Endothelial cell of umbilical vein (primary cell): Measurements from ENCODE around the gene DST. TPM values are rescaled to one million over a fixed set of nuclear protein-coding genes. Genes with fewer than 3 reads are reported as not detected.

Source experiments
- Bru-seq: library from RNA; stranded (reverse); fragments of 400-500 nt; gene quantifications from one replicate; lab custom pipeline; 2021; lab: Mats Ljungman, UMichigan
- BruChase-seq, 2 experiments: library from RNA; stranded (reverse); fragments of 400-500 nt; gene quantifications; one replicate each; lab custom pipeline; 2021; lab: Mats Ljungman, UMichigan
- BruUV-seq: library from RNA; stranded (reverse); fragments of 400-500 nt; replicated peaks from 2 replicates; lab custom pipeline; 2021; lab: Mats Ljungman, UMichigan
- CTCF ChIA-PET: fragments of 300-600, 350-600 bp; sonication (Branson Sonifier 250); formaldehyde crosslinking; loops from one replicate; lab custom pipeline; 2021; ENCODE audit warnings: antibody characterized with exemption, inconsistent platforms; lab: Charles Lee
- POLR2A ChIA-PET: fragments of 300-600, 350-600 bp; sonication (Branson Sonifier 250); formaldehyde crosslinking; loops from one replicate; lab custom pipeline; 2021; ENCODE audit warnings: antibody characterized with exemption, inconsistent platforms; lab: Charles Lee
- DNase-seq: peaks from one replicate; pipeline ENCODE4 v3.0.0-alpha.2; 2011; ENCODE audit warnings: low read depth, low spot score
- FAIRE-seq: peaks from 2 replicates; lab custom pipeline; 2011; peaks lifted over from hg19 to GRCh38; lab: Jason Lieb, UNC
- H2AFZ ChIP-seq: 2 replicates; pipeline ENCODE4 v1.6.0; 2012; ENCODE audit warnings: low read depth, low read length, control low read depth, inconsistent platforms
- H3K27ac ChIP-seq: 2 replicates; pipeline ENCODE4 v1.5.1; 2011; ENCODE audit warnings: low read depth, mild to moderate bottlenecking, control low read depth, low read length, moderate library complexity; ENCODE audit not compliant: insufficient read depth
- H3K27me3 ChIP-seq, 2 experiments: 2 replicates each; pipeline versions ENCODE4 v1.6.0 to v1.6.1; 2011; ENCODE audit warnings: low read length in 2 of 2, mixed read lengths in 1 of 2; ENCODE audit not compliant: control insufficient read depth in 2 of 2, insufficient read depth in 2 of 2
- H3K36me3 ChIP-seq, 2 experiments: 2 replicates in 1 of 2; 3 replicates in 1 of 2; pipeline ENCODE4 v1.5.1; 2011; ENCODE audit warnings: low read length in 2 of 2, mild to moderate bottlenecking in 1 of 2, moderate library complexity in 1 of 2; ENCODE audit not compliant: control insufficient read depth in 2 of 2, insufficient read depth in 2 of 2; ENCODE audit errors: extremely low read depth in 1 of 2
- H3K4me1 ChIP-seq: 3 replicates; pipeline ENCODE4 v1.5.1; 2011; ENCODE audit warnings: mild to moderate bottlenecking, low read length; ENCODE audit not compliant: control insufficient read depth, insufficient read depth; ENCODE audit errors: extremely low read depth
- H3K4me2 ChIP-seq: 2 replicates; pipeline ENCODE4 v1.6.1; 2011; ENCODE audit warnings: low read length, control low read depth, mixed read lengths; ENCODE audit not compliant: insufficient read depth
- H3K4me3 ChIP-seq, 3 experiments: fragments of 200-600 bp in 1 of 3; sonication (generic), shearing (Covaris generic) in 1 of 3; replicated peaks in 1 of 3; 2 replicates each; pipeline ENCODE4 v1.5.1; 2011 to 2016; ENCODE audit warnings: control low read depth in 3 of 3, low read length in 3 of 3, mild to moderate bottlenecking in 2 of 3, inconsistent platforms in 1 of 3, low read depth in 1 of 3, moderate library complexity in 1 of 3; ENCODE audit not compliant: insufficient read depth in 1 of 3
- H3K79me2 ChIP-seq: 2 replicates; pipeline ENCODE4 v1.6.0; 2012; ENCODE audit warnings: low read length, inconsistent platforms; ENCODE audit not compliant: control insufficient read depth, insufficient read depth
- H3K9ac ChIP-seq: replicated peaks from 2 replicates; pipeline ENCODE3; 2011; ENCODE audit warnings: low read length, control low read depth; ENCODE audit not compliant: insufficient read depth; ENCODE audit errors: extremely low read depth
- H3K9me1 ChIP-seq: replicated peaks from 3 replicates; pipeline ENCODE4 v1.6.0; 2011; ENCODE audit warnings: mild to moderate bottlenecking, low read length; ENCODE audit not compliant: control insufficient read depth, insufficient read depth; ENCODE audit errors: extremely low read depth
- H3K9me3 ChIP-seq: replicated peaks from 2 replicates; pipeline ENCODE4 v1.5.1; 2012; ENCODE audit warnings: low read length, inconsistent platforms; ENCODE audit not compliant: control insufficient read depth, insufficient read depth
- H4K20me1 ChIP-seq: replicated peaks from 2 replicates; pipeline ENCODE3; 2011; ENCODE audit warnings: mild to moderate bottlenecking, low read length; ENCODE audit not compliant: control insufficient read depth, insufficient read depth; ENCODE audit errors: extremely low read depth
- CTCF ChIP-seq, 2 donors: IDR thresholded peaks; 1 replicate in 1 of 2; 2 replicates in 1 of 2; pipeline ENCODE4 v1.5.1; 2011; ENCODE audit warnings: low read length in 2 of 2, mild to moderate bottlenecking in 2 of 2, moderate library complexity in 2 of 2, control low read depth in 1 of 2, inconsistent platforms in 1 of 2, low read depth in 1 of 2; ENCODE audit not compliant: insufficient read depth in 1 of 2; ENCODE audit errors: extremely low read depth in 1 of 2
- EZH2 ChIP-seq: IDR thresholded peaks from 2 replicates; pipeline ENCODE4 v1.6.1; 2012; ENCODE audit warnings: borderline replicate concordance, low read depth, mild to moderate bottlenecking, moderate library complexity, low read length, inconsistent platforms; ENCODE audit not compliant: severe bottlenecking
- FOS ChIP-seq: IDR thresholded peaks from 2 replicates; pipeline ENCODE4 v1.6.1; 2011; ENCODE audit warnings: mild to moderate bottlenecking, low read length, moderate library complexity, borderline replicate concordance; ENCODE audit not compliant: insufficient read depth
- GATA2 ChIP-seq: IDR thresholded peaks from 2 replicates; pipeline ENCODE4 v1.7.0; 2011; ENCODE audit warnings: low read depth, mild to moderate bottlenecking, moderate library complexity, mixed read lengths, low read length; ENCODE audit not compliant: insufficient read length, insufficient read depth
- JUN ChIP-seq: IDR thresholded peaks from 2 replicates; pipeline ENCODE4 v1.6.1; 2011; ENCODE audit warnings: borderline replicate concordance, low read depth; ENCODE audit not compliant: insufficient read length, insufficient read depth
- MAX ChIP-seq: IDR thresholded peaks from 2 replicates; pipeline ENCODE4 v1.6.1; 2011; ENCODE audit not compliant: insufficient read depth, insufficient read length
- MYC ChIP-seq: IDR thresholded peaks from one replicate; pipeline ENCODE4 v1.6.1; 2011; ENCODE audit warnings: mild to moderate bottlenecking, low read depth, low read length
- POLR2A ChIP-seq: IDR thresholded peaks from 2 replicates; pipeline ENCODE4 v1.6.1; 2012; ENCODE audit warnings: low read depth, mild to moderate bottlenecking, control low read depth, low read length
- POLR2AphosphoS5 ChIP-seq: IDR thresholded peaks from 2 replicates; pipeline ENCODE4 v1.6.1; 2012; ENCODE audit warnings: low read depth, mild to moderate bottlenecking, control low read depth, low read length, moderate library complexity; ENCODE audit not compliant: insufficient read depth
- dilution Hi-C: fragments of 300-500 bp; cut with MboI; formaldehyde crosslinking; loops from one replicate; pipeline ENCODE4 v1.15.0; 2019; ENCODE audit warnings: low sequenced_read_pairs; ENCODE audit not compliant: extremely low pct_ligation_motif_present
- intact Hi-C: fragments of 100-400 bp; cut with micrococcal nuclease; formaldehyde crosslinking; loops from one replicate; pipeline ENCODE4 v1.10.0; 2022
- long read RNA-seq: library from polyadenylated mRNA; stranded (forward); transcript quantifications from one replicate; pipeline ENCODE4 v2.0.0, GENCODE V29; 2021
- polyA minus RNA-seq, 3 experiments: library from RNA; depleted of rRNA, polyadenylated mRNA; stranded (reverse); fragments of >200 nt; gene quantifications; 1 replicate in 1 of 3; 2 replicates in 2 of 3; pipeline ENCODE4 v1.2.3, GENCODE V29; 2011
- polyA plus RNA-seq, 4 experiments: library from polyadenylated mRNA; depleted of rRNA in 3 of 4; stranded (reverse) in 3 of 4; unstranded in 1 of 4; fragments of >200 nt; gene quantifications; 2 replicates each; pipeline versions ENCODE4 v1.2.1 to v1.2.3, GENCODE V29; 2011 to 2012; ENCODE audit warnings: missing spikeins in 1 of 4
- total RNA-seq: library from RNA; stranded (reverse); gene quantifications from 2 replicates; pipeline ENCODE4 v1.2.3, GENCODE V29; 2021

DST gene
- total RNA-seq, result 206 and 253 TPM in 2 replicates
- 62.3 and 70.2 TPM in 2 replicates for polyA plus RNA-seq
- polyA plus RNA-seq (2011; cell fraction: cytosol; rRNA removed), result 37.1 and 41.0 TPM in 2 replicates
- 386 and 476 TPM in 2 replicates for polyA plus RNA-seq (2011; cell fraction: nucleus; rRNA removed)
- 110 and 119 TPM in 2 replicates for polyA plus RNA-seq (2012)
- polyA minus RNA-seq, result 406 and 457 TPM in 2 replicates
- 27.3 TPM for polyA minus RNA-seq (2011; cell fraction: cytosol; rRNA and poly(A)+ RNA removed)
- 1,287 and 1,746 TPM in 2 replicates for polyA minus RNA-seq (2011; cell fraction: nucleus; rRNA and poly(A)+ RNA removed)
- percentile 94 among the genes with signal in this experiment for Bru-seq, nascent RNA
- BruChase-seq, experiment 1, labeled RNA remaining after a 6-hour chase, result percentile 89 among the genes with signal in this experiment
- BruChase-seq, experiment 2, labeled RNA remaining after a 2-hour chase, result percentile 88 among the genes with signal in this experiment
- long read RNA-seq, partial matches to known transcripts, result 3 of 13 reads
- long read RNA-seq, other reads (novel, unspliced or antisense), result 9 of 13 reads

GRCh38 chr6:56642366-56643261 lies at the start of gene DST:
DST (minus strand) TSS chr6:56642889.
- dilution Hi-C loops (no loop called here), intact Hi-C loops (loop anchor here (10.0 kb wide), 1 partner anchor 672 kb away; the partner anchor contains the start of gene PRIM2)
- DNase-seq, result peak; percentile 36
- H3K27ac ChIP-seq, result peak within 1 kb of the TSS; percentile 36
- H3K4me1 ChIP-seq, result peaks cover 15% of the 10 kb centered on the region
- no peak within 1 kb of the TSS for H3K4me3 ChIP-seq
- POLR2A ChIA-PET, result no interaction called here
- TF ChIP-seq FOS (peak; percentile 14), MYC (no peak)
- BruUV-seq, result no TSS peak
- FAIRE-seq, result no peak
- CTCF ChIA-PET, result interaction anchor here (0.9 to 5.1 kb wide), 10 partner anchors 9 to 220 kb away, joined by 3 to 47 read pairs (median 4); no protein-coding TSS in a partner anchor
- no peak within 1 kb of the TSS for H2AFZ ChIP-seq
- H3K79me2 ChIP-seq, result no peaks in the 10 kb centered on the region
- H3K9ac ChIP-seq, result no peak within 1 kb of the TSS
- H3K9me3 ChIP-seq, result no peaks in the 10 kb centered on the region
- H3K27me3 ChIP-seq, result no peaks in the 10 kb centered on the region
- no peak within 1 kb of the TSS for H3K4me2 ChIP-seq
- no peaks in the 10 kb centered on the region for H3K9me1 ChIP-seq
- peaks cover 4 to 8% of the 10 kb centered on the region in 2 experiments for H3K36me3 ChIP-seq
- H4K20me1 ChIP-seq, result no peaks in the 10 kb centered on the region

- H3K27ac ChIP-seq, result no peak overlapping the region
- BruUV-seq, result no TSS peak
- no peaks in the 10 kb centered on the region for H3K79me2 ChIP-seq
- no peak overlapping the region for H2AFZ ChIP-seq
- H3K4me3 ChIP-seq, result no peak overlapping the region
- ChIA-PET CTCF (interaction anchor here (1.0 to 2.4 kb wide), 4 partner anchors 7 to 54 kb away, joined by 3 to 21 read pairs (median 8); no protein-coding TSS in a partner anchor), POLR2A (no interaction called here)
- H3K9me3 ChIP-seq, result no peaks in the 10 kb centered on the region
- H3K4me2 ChIP-seq, result no peak overlapping the region
- TF ChIP-seq CTCF (IDR thresholded peaks at IDR 0.05; ENCODE audit: extremely low read depth in 1 of 2, insufficient read depth in 1 of 2, low read depth in 1 of 2, low read length in 2 of 2) (no peak), POLR2A (no peak), EZH2 (no peak), POLR2AphosphoS5 (no peak), GATA2 (no peak), MAX (no peak), FOS (no peak), MYC (no peak), JUN (no peak)
- no peak for DNase-seq
- intact Hi-C loops (loop anchor here (5.0 kb wide), 1 partner anchor 40 kb away; no protein-coding TSS in a partner anchor), dilution Hi-C loops (no loop called here)
- no peaks in the 10 kb centered on the region for H3K9me1 ChIP-seq
- H4K20me1 ChIP-seq, result no peaks in the 10 kb centered on the region
- no peak for FAIRE-seq
- no peaks in the 10 kb centered on the region for H3K36me3 ChIP-seq
- H3K27me3 ChIP-seq, result no peaks in the 10 kb centered on the region
- no peak overlapping the region for H3K9ac ChIP-seq
- H3K4me1 ChIP-seq, result peaks cover 52% of the 10 kb centered on the region
Measured at GRCh38 chr6:56691814-56692213, 49.1 kb upstream of the DST start.
